NCI-H2029 treated with DMSO at 0.1 percent for 48 hours (cell line): ENCODE measurements around the gene DPP7.

Experiments used
- DNase-seq: peaks from one replicate; lab custom pipeline; 2025; lab: John Stamatoyannopoulos, UW

Gene DPP7

GRCh38 chr9:137114613-137115393 lies at the start of gene DPP7:
TSS of gene DPP7 (minus strand) at chr9:137114733. CDS start at chr9:137114713, 20 bp downstream.
- DNase-seq, result no peak

DNA sequence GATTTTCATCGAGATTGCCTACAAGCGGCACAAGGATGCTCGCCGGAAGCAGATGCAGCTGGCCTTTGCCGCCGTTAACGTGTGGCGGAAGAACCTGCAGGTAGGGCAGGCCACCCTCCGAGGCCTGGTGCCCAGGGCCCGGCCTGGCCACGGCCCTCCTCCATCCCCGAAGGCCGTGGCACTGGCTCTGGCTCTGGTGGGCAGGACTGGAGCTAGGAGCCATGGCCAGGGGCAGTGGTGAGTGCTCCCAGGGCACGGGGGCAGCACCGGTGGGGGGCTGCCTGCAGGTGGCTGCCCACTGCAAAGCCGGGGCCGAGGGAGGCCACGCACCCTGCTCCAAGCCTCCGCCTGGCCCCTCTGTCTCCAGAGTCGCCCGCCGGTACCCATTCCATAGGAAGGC lies 49.3 kb upstream of the DPP7 start:
- no peak for DNase-seq

- no peak for DNase-seq
Measured at GRCh38 chr9:137163365-137163715, 48.8 kb upstream of the DPP7 start.

DNA sequence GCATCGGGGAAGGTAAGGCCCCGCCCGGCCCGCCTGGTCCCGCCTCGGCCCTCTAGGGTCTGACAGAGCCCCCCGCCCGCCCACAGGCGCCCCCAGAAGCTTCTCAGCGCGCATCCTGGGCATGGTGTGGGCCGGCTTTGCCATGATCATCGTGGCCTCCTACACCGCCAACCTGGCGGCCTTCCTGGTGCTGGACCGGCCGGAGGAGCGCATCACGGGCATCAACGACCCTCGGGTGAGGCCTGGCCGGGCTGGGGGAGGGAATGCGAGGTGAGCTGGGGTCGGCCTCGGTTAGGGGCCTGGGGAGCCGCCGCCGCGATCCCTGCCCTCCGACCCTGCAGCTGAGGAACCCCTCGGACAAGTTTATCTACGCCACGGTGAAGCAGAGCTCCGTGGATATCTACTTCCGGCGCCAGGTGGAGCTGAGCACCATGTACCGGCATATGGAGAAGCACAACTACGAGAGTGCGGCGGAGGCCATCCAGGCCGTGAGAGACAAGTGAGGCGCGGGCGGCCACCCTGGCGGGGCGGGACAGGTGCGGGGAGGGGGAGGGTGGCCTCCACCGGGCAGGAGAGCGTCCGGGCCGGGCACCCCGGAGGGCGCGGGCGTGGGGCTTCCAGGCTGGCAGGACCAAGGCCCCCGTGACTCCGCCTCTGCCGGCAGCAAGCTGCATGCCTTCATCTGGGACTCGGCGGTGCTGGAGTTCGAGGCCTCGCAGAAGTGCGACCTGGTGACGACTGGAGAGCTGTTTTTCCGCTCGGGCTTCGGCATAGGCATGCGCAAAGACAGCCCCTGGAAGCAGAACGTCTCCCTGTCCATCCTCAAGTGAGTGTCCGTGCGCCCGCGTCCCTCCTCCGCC lies 48.2 kb upstream of the DPP7 start:
- no peak for DNase-seq

- no peak for DNase-seq
Measured at GRCh38 chr9:137161558-137162486, 47.3 kb upstream of the DPP7 start.

DNA sequence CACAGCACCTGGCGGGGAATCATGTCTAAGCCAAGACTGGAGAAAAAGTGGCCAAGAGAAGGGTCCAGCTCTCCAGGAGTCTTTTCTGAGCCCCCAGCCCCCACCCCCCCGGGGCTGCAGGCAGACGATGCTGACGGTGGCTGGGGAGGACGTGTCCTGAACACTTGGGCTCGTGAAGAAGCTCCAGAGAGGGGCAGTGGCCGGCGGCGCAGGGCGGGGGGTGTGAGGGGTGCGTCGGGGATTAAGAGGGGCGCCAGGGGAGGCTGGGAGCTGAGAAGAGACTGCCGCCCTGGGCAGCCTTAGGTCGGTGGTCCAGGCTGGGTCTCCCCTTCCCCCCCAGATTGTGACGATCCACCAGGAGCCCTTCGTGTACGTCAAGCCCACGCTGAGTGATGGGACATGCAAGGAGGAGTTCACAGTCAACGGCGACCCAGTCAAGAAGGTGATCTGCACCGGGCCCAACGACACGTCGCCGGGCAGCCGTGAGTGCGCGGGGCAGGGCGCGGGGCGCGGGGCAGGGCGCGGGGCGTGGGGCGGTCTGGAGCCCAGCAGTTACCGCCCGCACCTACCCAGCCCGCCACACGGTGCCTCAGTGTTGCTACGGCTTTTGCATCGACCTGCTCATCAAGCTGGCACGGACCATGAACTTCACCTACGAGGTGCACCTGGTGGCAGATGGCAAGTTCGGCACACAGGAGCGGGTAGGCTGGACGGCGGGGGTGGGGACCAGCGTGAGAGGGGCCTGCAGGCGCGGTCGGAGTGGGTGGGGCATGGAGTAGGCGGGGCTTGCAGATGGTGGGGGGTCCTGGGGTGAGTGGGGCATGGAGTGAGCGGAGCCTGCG lies 46.4 kb upstream of the DPP7 start:
- DNase-seq, result no peak

GRCh38 chr9:137160054-137160425 lies 45.5 kb upstream of the DPP7 start:
- DNase-seq, result no peak

DNA sequence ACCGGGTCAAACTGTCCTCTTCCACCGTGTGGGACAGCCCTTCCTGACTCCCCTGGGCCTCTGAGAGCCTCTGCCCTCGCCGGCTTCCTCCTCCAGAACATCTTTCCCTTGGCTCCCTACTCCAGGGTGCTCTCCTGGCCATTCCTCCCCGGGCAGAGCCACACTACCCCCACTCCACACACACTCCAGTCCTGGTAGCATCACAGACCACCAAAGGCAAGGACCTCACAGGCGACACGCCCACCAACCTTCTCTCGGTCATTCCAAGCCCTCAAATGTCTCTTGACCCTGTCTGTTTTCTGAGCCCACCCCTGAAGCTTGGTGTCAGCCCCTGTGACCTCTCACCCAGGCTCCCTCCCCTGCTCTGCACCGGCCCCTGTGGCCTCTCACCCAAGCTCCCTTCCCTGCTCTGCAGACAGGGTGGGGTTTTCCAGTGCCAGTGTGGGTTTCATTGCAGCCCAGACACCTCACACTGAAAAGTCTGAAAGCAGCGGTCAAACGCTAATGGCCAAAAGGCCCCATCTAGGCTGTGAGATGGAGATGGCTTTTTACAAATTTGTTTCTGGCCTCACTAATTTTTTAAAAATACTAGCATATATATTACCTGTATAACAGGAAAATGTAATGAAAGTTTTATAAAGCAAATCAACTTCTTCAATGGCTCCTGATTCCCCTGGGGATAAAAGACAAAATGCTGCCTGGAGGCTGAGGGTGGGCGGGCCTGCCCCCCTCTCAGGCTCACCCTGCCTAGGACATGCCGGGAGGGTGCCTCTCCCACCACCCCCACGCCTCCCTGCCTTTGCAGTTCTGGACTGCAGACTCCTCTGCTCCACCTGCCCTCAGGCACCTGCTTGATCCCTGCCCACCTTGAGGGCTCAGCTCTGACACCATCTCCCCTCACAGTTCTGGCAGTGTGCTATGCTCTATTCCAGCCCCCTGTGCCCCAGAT lies 44.8 kb upstream of the DPP7 start:
- no peak for DNase-seq

- no peak for DNase-seq
Measured at GRCh38 chr9:137158625-137159024, 44.1 kb upstream of the DPP7 start.

GRCh38 chr9:137157618-137158415 lies 43.3 kb upstream of the DPP7 start:
- DNase-seq, result no peak

DNA sequence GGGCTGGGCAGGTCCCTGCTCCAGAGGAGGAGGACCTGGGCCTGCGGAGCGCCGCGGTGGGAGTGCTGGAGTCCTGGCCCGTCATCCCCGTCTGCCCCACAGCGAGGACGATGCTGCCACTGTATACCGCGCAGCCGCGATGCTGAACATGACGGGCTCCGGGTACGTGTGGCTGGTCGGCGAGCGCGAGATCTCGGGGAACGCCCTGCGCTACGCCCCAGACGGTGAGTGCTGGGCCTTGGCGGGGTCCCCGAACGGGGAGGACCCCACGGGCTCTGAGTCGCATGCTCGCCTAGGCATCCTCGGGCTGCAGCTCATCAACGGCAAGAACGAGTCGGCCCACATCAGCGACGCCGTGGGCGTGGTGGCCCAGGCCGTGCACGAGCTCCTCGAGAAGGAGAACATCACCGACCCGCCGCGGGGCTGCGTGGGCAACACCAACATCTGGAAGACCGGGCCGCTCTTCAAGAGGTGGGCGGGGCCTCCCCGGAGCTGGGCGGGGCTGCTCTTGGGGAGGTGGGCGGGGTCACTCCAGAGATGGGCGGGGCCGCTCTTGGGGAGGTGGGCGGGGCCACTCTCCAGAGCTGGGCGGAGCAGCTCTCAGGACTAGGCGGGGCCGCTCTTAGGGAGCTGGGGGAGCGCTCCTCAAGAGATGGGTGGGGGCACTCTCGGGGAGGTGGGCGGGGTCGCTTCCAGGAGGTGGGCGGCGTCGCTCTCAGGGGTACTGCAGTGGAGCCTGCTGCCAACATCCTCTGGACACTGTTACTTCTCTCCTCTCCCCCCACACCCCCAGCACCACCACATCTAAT lies 42.2 kb upstream of the DPP7 start:
- DNase-seq, result no peak

GRCh38 chr9:137152844-137153405 lies 38.4 kb upstream of the DPP7 start:
- DNase-seq, result no peak

DNA sequence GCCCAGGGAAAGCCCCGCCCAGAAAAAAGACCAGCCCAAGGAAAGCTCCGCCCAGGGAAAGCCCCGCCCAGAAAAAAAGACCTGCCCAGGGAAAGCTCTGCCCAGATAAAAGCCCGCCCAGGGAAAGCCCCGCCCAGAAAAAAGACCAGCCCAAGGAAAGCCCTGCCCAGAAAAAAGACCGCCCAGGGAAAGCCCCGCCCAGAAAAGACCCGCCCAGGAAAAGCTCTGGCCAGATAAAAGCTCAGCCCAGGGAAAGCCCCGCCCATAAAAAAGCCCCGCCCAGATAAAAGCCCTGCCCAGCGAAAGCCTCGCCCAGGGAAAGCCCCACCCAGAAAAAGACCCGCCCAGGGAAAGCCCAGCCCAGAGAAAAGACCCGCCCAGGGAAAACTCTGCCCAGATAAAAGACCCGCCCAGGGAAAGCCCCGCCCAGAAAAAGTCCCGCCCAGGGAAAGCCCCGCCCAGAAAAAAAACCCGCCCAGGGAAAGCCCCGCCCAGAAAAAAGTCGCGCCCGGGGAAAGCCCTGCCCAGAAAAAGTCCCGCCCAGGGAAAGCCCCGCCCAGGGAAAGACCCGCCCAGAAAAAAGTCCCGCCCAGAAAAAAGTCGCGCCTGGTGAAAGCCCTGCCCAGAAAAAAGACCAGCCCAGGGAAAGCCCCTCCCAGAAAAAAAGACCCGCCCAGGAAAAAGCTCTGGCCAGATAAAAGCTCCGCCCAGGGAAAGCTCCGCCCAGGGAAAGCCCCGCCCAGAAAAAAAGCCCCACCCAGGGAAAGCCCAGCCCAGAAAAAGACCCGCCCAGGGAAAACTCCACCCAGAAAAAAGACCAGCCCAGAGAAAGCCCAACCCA lies 36.3 kb upstream of the DPP7 start:
- DNase-seq, result peak; percentile 95

- DNase-seq, result peak; percentile 92
Measured at GRCh38 chr9:137149942-137150616, 35.5 kb upstream of the DPP7 start.

- no peak for DNase-seq
Measured at GRCh38 chr9:137149363-137149762, 34.8 kb upstream of the DPP7 start.

- no peak for DNase-seq
Measured at GRCh38 chr9:137148661-137149060, 34.1 kb upstream of the DPP7 start.

DNA sequence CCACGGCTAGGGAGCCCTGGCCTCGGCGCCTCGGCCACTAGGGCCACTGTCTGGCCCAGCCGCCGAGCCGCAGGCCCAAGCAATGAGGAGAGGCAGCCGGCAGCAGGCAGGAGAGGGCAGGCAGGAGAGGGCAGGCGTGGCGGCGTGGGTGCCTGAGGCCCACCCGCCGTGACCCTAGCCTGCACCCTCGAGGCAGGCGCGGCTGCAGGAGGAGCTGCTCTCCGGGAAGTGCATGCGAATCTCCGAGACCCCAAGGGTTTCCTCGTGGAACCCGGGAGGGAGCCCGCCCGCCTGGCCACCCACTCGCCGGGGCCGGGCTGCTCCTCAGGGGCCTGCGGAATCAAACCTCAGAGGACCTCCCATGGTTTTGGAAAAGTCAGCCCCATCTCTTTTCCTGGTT lies 33.7 kb upstream of the DPP7 start:
- DNase-seq, result no peak
